HG03442 (cell line): ENCODE results near the gene ANOS1.
"Not testable (repeated sequence)": the region's sequence is repeated elsewhere in the genome, so short reads cannot be mapped to it uniquely, and the experiment has no call there.

ENCODE experiments used
- ATAC-seq: cut with Tn5 transposase; IDR thresholded peaks from one replicate; pipeline ENCODE4 v1.9.1; 2021; ENCODE audit warnings: mild to moderate bottlenecking, moderate library complexity; ENCODE audit not compliant: unreplicated experiment

The ANOS1 gene, protein sequence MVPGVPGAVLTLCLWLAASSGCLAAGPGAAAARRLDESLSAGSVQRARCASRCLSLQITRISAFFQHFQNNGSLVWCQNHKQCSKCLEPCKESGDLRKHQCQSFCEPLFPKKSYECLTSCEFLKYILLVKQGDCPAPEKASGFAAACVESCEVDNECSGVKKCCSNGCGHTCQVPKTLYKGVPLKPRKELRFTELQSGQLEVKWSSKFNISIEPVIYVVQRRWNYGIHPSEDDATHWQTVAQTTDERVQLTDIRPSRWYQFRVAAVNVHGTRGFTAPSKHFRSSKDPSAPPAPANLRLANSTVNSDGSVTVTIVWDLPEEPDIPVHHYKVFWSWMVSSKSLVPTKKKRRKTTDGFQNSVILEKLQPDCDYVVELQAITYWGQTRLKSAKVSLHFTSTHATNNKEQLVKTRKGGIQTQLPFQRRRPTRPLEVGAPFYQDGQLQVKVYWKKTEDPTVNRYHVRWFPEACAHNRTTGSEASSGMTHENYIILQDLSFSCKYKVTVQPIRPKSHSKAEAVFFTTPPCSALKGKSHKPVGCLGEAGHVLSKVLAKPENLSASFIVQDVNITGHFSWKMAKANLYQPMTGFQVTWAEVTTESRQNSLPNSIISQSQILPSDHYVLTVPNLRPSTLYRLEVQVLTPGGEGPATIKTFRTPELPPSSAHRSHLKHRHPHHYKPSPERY

DNA sequence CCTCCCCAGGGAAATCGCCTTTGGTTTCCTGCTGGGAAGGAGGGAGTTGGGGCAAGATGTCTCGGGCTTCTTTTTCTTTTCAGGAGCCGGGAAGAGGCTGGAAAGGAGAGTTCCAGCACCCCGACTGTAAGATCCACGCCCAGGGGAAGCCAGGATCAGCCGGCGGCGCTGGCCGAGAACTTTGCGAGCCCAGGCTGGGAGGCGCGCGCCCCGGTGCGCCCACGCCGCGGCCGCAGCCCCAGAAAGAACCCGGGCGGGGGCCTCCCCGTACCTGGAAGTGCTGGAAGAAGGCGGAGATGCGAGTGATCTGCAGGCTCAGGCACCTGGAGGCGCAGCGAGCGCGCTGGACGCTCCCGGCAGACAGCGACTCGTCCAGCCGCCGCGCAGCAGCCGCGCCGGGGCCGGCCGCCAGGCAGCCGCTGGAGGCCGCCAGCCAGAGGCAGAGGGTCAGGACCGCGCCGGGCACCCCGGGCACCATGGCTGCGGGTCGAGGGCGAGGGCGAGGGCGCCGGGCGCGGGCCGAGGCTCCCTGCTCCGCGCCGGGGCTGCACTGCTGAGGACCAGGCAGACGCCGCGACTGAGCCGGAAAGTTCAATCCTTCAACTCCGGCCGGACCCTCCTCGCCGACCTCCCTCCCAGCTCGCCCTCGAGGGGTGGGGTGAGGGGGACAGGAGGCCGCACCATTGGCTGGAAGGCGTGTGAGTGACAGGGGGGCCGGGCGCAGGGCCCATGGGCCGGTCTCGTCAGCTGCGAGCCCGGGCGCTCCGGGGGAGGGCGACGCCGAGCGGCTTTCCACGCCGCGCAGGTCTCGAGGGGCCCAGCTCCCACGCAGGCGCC, at the start of gene ANOS1:
TSS of gene ANOS1 (minus strand) at position 579 of the 837 bp plus-strand sequence. CDS start at position 478, 101 bp downstream.
- no peak for ATAC-seq

DNA sequence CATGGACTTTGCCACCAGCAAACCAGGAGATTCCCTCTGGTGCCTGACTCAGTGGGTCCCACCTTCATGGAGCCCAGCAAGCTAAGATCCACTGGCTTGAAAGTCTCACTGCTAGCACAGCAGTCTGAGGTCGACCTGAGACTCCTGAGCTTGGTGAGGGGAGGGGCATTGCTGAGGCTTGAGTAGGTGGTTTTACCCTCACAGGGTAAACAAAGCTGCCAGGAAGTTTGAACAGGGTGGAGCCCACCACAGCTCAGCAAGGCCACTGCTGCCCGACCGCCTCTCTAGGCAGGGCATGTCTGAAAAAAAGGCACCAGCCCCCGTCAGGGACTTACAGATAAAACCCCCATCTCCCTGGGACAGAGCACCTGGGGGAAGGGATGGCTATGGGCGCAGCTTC, 41.2 kb upstream of the ANOS1 start:
- no peak for ATAC-seq

DNA sequence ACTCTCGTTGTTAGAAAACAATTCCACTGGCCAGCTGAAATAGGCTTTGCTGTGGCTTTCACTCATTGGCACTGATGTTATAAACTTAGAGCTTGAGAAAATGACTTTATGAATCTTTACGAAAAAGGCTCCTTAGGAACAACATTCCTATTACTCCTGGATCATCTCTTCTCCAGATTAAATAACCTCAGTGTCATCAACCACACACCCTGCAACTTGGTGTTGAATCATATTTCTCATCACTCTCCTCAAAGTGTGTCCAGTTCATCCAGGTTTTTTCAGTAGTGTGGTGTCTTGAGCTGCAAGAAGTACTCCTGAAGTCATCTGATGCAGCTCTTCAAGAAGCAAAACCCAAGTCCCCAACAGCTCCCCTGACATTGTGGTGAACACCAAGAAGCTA, 28.1 kb upstream of the ANOS1 start:
- ATAC-seq: no peak

DNA sequence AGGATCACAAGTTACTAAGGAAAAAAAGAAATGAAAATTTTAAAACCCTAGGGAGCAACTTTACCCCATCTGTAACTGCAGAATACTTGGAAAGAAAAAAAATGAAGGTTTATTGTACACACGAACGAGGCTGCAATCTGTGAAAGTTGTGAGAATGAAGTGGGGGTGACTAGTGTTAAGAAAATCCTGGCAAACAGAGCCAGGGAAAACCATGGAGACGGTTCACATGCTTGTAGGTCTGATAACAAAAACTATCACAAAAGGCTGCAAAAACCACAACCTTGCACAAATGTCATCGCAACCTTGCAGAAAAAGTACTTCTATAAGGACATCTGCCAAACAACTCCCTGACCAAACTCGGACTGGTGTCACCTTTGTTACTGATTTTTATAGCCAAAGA, 26.8 kb upstream of the ANOS1 start:
- ATAC-seq: not testable (repeated sequence)

DNA sequence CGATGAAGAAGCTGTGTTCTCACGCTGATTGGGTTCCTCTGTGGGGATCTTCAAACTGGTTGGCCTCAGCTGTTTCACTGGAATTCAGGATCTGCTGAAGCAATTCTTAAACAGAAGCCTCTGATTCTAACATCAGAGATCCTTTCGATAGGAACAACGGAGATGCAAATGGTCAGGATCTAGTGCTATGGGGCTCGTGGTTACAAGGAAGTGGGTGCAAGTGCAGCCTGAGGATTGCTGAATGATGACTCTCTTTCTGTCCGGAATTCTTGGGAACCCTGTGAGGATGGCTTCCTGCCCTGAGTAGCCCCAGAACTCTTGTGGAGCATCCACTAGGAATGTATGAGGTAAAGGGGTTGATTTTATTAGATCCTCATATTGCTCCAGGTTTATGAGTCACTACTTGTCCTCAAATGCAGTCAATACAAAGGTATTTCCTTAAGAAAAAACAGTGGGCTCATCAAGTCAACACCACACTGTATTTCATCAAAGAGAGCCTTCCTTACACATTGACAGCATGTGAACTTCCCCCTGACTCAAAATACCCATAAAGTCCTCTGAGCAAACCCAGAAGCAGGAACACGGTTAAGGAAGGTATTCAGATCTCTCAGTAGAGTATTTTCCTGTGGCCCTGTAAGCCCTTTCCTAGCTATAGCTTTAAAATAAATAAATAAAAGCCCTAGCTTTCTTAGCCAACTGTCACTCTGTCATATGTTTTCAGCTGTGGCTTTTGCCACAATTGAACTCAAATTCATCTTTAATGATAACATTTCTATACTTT, 25.9 kb upstream of the ANOS1 start:
- not testable (repeated sequence) for ATAC-seq

DNA sequence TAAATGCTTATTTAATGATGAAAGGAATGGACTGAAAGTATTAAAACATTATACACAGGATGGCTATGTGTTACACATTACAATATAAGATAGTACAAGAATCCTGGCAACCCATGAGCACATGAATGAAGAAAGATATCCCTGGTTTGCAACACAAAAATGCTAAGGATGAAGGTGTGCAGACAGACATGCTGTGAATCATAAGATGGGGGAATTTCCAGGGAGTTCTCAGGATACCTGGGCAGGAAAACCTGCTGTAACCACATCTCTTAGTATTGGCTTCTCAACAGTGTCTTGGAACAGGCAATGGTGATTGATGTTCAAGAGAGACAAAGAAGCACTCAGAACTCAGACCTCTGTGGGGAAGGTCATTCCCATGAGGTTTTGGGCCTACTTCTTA, 23.9 kb upstream of the ANOS1 start:
- ATAC-seq: no peak

DNA sequence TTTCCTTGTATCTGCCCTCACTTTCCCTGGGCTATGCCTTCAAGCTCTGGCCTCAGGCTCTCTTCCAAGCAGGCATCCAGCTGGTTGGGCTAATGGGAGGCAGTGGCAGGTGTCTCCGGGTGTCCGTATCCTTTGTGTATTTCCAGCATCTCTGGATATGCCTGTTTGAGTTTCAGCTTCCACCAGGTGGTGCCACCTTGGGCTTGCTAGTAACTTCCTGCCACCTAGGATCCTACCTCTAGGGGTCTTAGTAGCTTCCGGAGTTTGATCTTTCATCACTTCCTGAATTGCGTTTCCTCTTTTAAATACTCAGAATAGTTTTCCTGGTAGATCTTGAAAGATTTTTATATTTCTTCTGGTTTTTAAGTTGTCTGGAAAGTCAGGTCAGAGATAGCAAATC, 23.2 kb upstream of the ANOS1 start:
- ATAC-seq: no peak

DNA sequence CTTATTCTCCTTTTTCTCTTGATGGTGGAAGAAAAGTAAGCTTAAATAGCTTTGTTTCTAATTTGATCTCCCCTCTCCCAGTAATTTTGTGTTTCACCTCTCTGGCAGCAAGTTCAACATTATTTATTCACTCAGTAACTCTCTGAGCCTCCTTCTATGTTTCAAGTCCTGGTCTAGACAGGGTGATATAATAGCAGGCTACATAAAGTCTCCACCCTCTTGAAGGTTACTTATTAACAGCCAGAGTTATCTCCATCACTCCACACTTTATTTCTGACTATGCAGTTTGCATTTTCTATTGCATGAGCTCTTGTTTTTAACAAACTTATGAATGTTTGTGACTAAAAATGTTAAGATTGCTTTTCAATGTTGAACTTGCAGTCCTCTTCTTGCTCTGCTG, 17.8 kb upstream of the ANOS1 start:
- ATAC-seq: no peak

DNA sequence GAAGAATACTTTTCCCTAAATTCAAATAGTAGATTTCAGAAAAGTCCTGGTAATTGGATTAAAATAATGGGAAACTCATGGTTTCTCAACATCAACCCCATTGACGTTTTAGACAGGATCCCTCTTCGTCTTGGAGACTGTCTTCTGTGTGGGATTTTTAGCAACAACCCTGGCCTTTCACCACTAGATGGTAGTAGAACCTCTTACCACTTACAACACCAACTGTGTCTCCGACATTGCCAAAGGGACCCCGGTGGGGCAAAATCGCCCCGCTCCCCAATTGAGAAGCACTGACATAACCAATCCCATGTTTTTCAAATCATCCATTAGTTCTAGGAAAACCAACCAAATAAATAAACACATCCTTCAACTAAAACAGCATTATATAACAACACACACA, 16.9 kb upstream of the ANOS1 start:
- no peak for ATAC-seq

DNA sequence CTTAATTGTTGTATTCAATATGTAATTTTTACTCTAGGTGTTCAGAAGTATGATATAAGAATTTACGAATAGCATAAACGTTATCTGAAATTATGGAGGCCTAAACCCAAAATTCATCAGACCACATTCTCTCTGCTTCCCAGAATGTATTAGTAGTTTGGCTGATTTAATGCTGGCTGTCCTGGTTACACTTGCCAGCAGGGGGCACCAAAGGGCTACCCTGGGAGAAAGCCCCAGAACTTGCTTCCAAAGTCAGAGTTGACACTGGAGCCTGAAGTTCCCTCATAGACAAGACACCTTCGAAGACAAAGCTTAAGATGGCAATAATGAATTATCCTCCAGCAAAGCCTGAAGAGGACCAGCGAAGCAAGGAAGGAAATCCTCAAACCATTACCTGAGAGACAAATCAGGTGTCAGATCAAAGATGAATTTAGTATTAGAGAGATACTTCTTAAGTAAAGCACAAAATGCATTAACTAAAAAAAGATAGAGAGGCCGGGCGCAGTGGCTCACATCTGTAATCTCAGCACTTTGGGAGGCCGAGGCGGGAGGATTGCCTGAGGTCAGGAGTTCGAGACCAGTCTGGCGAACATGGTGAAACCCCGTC, 11.3 kb upstream of the ANOS1 start:
- ATAC-seq: no peak

DNA sequence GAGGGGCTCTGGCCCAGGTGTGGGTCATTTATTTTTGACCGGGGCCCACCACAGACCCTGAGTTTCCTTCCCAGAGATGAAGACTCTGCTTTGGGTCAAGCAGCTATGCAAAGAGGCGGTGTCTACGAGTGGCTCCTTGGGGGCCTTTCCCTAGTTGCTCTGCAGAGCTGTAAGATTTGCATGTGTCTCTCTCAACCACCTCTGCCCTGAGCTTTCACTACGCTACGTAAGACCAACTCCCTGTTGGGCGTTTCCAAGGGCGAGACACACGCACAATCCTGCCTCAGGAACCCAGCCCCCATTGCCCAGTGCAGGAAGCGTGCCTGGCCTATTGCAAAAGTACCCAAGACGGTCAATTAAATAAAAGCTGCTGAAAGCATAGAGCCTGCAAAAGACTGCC, 10.0 kb upstream of the ANOS1 start:
- ATAC-seq: no peak

DNA sequence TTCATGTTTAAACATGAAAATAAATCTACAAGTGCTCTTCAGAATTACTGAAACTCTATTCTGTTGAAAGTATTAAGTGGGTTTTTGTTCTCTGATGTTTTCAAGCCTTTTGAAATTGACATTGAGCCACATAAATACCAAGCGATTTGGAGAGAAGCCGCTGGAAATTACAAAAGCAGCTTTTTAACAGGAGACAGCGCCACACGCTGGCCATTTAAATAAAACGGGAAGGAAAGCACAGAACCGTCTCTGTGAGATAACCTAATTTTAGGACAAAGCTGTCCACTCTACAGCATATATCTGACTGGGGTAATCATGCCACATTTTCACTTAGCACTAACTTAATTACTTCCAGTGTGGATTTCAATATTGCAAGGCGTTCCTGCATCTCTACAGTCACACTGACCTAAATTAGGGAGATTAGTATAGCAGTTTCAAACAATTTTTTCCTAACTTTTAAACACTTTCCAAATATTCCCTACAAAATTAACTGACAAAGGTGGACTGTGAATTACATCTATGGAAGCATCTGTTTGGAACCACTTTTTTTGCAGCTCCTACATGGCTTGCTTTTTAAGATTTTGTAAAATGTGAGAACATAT, 6.8 kb upstream of the ANOS1 start:
- ATAC-seq: no peak

DNA sequence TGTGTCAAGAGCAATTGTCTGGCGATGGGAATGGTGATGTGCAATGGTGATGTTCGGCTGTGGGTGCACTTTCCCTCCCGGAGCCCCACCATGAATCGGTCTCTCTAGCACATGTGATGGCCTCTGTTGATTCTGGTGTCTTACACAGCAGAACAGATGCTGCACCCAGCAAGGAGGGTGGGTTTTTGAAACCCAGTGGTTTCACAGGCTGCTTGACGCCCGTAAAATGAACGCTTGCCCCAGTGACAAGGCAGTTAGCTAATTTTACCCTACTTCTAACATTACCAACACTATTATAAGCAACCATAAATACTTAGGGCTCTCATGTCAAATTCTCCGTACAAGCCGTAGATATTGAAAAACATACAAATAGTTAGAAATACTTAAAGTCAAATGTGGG, 5.9 kb upstream of the ANOS1 start:
- no peak for ATAC-seq

DNA sequence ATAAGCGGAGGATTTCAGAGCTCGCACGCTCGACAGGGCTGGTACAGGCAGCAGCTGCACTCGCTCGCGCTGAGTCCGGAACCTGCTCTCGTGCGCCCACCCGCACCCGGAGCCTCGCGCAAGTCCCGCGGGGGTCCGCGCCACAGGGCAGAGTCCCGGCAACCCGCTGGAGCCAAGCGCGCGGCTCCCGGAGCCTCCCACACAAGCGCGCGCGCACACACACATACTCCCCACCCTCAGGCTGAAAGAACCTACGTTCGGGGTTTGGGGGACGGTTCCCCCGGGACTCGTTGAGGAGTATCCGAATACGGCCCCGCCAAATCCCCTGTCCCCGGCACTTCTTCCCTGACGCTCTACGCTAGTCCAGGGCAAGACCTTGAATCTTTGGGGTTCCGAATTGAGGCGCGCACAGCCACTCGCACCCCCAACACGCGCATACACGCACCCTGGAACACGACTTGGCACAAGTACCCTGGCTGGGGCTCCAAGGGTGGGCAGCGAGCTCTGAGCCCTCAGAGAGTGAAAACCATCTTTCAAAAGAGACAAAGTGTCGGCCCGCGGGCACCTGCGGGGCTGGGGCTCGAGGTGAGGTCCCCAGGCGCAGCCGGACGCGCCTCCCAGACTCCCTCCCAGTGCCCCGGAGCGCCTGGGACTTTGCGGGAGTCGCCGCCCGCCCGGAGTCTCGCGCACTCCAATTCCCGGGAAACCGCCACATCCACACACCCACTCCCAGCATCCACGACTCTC, 952 bp downstream of the ANOS1 start:
- no peak for ATAC-seq

DNA sequence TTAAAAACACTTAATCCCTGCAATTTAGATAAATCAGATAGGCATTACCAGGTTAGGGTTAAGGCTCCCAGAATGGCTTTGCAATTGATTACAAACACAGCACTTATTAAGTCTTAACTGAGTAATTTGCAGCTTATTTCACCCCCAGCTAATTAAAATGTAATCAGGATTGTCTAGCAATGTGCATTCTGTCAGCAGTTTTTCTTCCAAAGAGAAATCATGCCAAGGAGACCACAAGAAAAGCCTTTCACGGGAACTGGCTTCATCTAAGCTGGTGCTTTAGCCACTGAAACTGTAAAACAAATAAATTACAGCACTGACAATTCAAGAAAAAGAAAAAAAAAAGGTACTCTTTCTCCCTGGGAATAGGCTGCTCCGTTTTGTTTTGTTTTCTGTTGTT, 2.1 kb downstream of the ANOS1 start:
- ATAC-seq: no peak

DNA sequence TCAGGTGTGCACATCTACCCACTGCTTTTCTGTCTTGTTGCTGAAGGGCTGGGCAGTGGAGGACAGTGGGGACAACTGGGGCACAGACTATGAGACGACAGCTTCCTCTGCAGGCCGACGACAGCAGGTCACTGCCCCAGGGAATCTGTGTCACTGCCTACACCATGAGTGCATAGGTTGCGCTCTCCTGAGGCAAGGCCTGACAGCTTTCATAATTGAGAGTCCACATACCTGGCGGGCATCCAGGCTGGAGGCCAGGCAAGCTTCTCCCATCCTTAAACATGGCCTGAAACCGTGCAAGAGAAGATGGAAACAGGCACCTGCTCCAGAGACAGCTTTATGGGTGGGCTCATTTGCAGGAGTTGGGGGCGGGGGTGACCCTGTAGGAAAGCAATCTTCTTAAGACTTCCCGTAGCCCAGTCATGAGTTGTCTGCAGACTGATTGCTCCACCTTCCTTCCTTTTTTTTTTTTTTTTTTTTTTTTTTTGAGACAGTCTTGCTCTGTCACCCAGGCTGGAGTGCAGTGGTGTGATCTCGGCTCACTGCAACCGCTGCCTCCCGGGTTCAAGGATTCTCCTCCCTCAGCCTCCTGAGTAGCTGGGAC, 2.9 kb downstream of the ANOS1 start:
- ATAC-seq: no peak

DNA sequence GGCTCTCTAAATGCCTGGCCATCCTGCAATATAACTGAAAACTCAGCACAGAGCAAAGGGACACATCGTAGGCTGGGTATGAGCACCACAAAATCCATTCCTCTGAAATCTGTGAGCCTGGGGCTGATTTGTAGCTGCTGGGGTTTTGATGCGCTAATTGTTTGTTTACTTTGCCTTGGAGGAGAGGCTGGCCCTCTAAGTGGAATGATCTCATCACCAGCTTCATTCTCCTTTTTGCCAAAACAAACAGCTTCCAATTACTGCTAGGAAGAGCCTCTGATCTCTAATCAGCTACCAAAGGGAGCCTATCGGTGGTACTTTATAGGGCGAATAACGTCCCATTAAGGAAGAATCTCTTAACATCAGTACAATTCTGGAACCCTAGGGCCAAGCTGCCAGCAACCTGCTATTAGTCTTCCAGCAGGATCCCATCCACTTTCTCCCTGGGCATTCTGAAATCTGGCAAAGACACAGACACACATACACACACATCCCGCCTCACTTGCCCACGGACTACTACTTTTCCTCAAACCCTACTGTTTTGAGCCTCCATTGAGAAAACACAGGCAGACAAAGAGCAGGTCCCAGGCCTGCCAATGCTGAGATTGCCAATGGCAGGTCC, 5.8 kb downstream of the ANOS1 start:
- ATAC-seq: no peak

DNA sequence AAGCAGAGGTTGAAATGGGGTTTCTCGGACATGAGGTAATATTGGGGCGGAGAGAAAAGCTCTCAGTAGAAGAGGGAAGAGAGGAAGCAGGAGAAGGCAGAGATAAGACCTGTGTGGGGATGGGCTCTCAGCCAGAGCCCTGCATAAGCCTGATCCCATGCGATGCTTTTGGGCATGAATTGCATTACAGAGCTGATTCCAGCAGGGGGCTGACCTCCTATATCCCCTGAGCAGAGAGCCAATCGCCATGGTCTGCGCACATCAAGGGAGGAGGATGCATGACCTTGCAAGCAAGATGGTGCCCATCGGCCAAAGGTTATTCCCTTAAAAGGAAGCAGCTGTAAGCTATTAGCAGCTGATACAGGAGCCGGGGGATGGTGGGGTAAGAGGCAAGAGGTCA, 7.6 kb downstream of the ANOS1 start:
- ATAC-seq: no peak
